H9 (cell line): ENCODE data around the gene TSLP. TPM values are rescaled to one million over a fixed set of nuclear protein-coding genes. Genes with fewer than 3 reads are reported as not detected.
A peak's percentile ranks its signal among the peaks of the same experiment; 100 is the strongest.

Experiments used
- DNase-seq: peaks from one replicate; pipeline ENCODE4 v3.0.0-alpha.2; 2017
- H2AFZ ChIP-seq: one replicate; pipeline ENCODE4 v1.6.1; 2013; ENCODE audit warnings: mild to moderate bottlenecking, low read length, control low read depth, moderate library complexity
- H2AK5ac ChIP-seq: 2 replicates; pipeline ENCODE4 v1.6.1; 2013; ENCODE audit warnings: low read length, control low read depth, mixed read lengths; ENCODE audit not compliant: insufficient read length
- H2BK120ac ChIP-seq: one replicate; pipeline ENCODE4 v1.6.1; 2013; ENCODE audit warnings: low read depth, mild to moderate bottlenecking, low read length, control low read depth, inconsistent platforms; ENCODE audit not compliant: poor library complexity, severe bottlenecking
- H2BK12ac ChIP-seq: 2 replicates; pipeline ENCODE4 v1.6.1; 2013; ENCODE audit warnings: low read length, control low read depth, mixed read lengths, low read depth; ENCODE audit not compliant: insufficient read length
- H2BK15ac ChIP-seq: 2 replicates; pipeline ENCODE4 v1.6.1; 2013; ENCODE audit warnings: low read depth, low read length, control low read depth
- H2BK20ac ChIP-seq: one replicate; pipeline ENCODE4 v1.6.1; 2013; ENCODE audit warnings: low read depth, mild to moderate bottlenecking, low read length, control low read depth, inconsistent platforms; ENCODE audit not compliant: poor library complexity, severe bottlenecking
- H2BK5ac ChIP-seq: 2 replicates; pipeline ENCODE4 v1.6.1; 2013; ENCODE audit warnings: low read length, control low read depth, mixed read lengths; ENCODE audit not compliant: insufficient read length
- H3K14ac ChIP-seq: 2 replicates; pipeline ENCODE4 v1.6.1; 2013; ENCODE audit warnings: low read length, control low read depth; ENCODE audit not compliant: insufficient read depth
- H3K18ac ChIP-seq: 2 replicates; pipeline ENCODE4 v1.6.1; 2013; ENCODE audit warnings: low read depth, mild to moderate bottlenecking, mixed read lengths, low read length, control low read depth; ENCODE audit not compliant: insufficient read length
- H3K23ac ChIP-seq: 2 replicates; pipeline ENCODE4 v1.6.1; 2013; ENCODE audit warnings: low read length, control low read depth, mixed read lengths, low read depth; ENCODE audit not compliant: insufficient read length
- H3K23me2 ChIP-seq: 2 replicates; pipeline ENCODE4 v1.6.1; 2013; ENCODE audit warnings: low read depth, mild to moderate bottlenecking, mixed read lengths, low read length, control low read depth; ENCODE audit not compliant: insufficient read length, poor library complexity, severe bottlenecking
- H3K27ac ChIP-seq: 2 replicates; pipeline ENCODE4 v1.5.1; 2013; ENCODE audit warnings: low read length, control low read depth, mixed read lengths, low read depth; ENCODE audit not compliant: insufficient read length
- H3K27me3 ChIP-seq: 2 replicates; pipeline ENCODE4 v1.6.1; 2013; ENCODE audit warnings: low read length, control low read depth, inconsistent platforms; ENCODE audit not compliant: insufficient read depth
- H3K4ac ChIP-seq: 2 replicates; pipeline ENCODE4 v1.6.1; 2013; ENCODE audit warnings: low read depth, mild to moderate bottlenecking, control low read depth, inconsistent platforms, low read length, moderate library complexity
- H3K4me1 ChIP-seq: 2 replicates; pipeline ENCODE4 v1.6.1; 2013; ENCODE audit warnings: low read length, control low read depth, inconsistent platforms; ENCODE audit not compliant: insufficient read depth
- H3K4me2 ChIP-seq: 2 replicates; pipeline ENCODE4 v1.6.1; 2013; ENCODE audit warnings: low read length, control low read depth, mixed read lengths; ENCODE audit not compliant: insufficient read length, insufficient read depth
- H3K56ac ChIP-seq: 2 replicates; pipeline ENCODE4 v1.6.1; 2013; ENCODE audit warnings: low read depth, mild to moderate bottlenecking, mixed read lengths, low read length, control low read depth; ENCODE audit not compliant: insufficient read length
- H3K79me1 ChIP-seq: 2 replicates; pipeline ENCODE4 v1.6.1; 2013; ENCODE audit warnings: low read depth, mild to moderate bottlenecking, moderate library complexity, low read length, control low read depth, inconsistent platforms; ENCODE audit not compliant: insufficient read depth, poor library complexity, severe bottlenecking
- H3K79me2 ChIP-seq: 2 replicates; pipeline ENCODE4 v1.6.1; 2013; ENCODE audit warnings: low read length, control low read depth, inconsistent platforms; ENCODE audit not compliant: insufficient read depth
- H3K9ac ChIP-seq: 2 replicates; pipeline ENCODE4 v1.6.1; 2013; ENCODE audit warnings: low read length, control low read depth, mixed read lengths; ENCODE audit not compliant: insufficient read length; ENCODE audit errors: extremely low read depth
- H3K9me3 ChIP-seq: one replicate; pipeline ENCODE4 v1.6.1; 2013; ENCODE audit warnings: low read depth, low read length, inconsistent platforms; ENCODE audit not compliant: control insufficient read depth
- H3T11ph ChIP-seq: one replicate; pipeline ENCODE4 v1.6.1; 2013; ENCODE audit warnings: mild to moderate bottlenecking, low read length, control low read depth, inconsistent platforms
- H4K20me1 ChIP-seq: one replicate; pipeline ENCODE4 v1.6.1; 2013; ENCODE audit not compliant: control insufficient read depth, insufficient read length, insufficient read depth
- H4K5ac ChIP-seq: 2 replicates; pipeline ENCODE4 v1.6.1; 2013; ENCODE audit warnings: low read depth, mild to moderate bottlenecking, mixed read lengths, low read length, control low read depth; ENCODE audit not compliant: insufficient read length
- H4K8ac ChIP-seq: replicated peaks from 2 replicates; pipeline ENCODE4 v1.6.1; 2013; ENCODE audit warnings: low read length, control low read depth, mixed read lengths, low read depth; ENCODE audit not compliant: insufficient read length
- H4K91ac ChIP-seq: 2 replicates; pipeline ENCODE4 v1.6.1; 2013; ENCODE audit warnings: low read depth, mild to moderate bottlenecking, moderate library complexity, mixed read lengths, low read length, control low read depth; ENCODE audit not compliant: insufficient read length
- H3K27ac Mint-ChIP-seq, 3 experiments: 2 replicates in 2 of 3; 3 replicates in 1 of 3; pipeline ENCODE4 v1.8.0; 2020 to 2021; ENCODE audit warnings: mixed read lengths in 3 of 3, mild to moderate bottlenecking in 1 of 3, moderate library complexity in 1 of 3
- H3K27me3 Mint-ChIP-seq: 2 replicates; pipeline ENCODE4 v1.8.0; 2021; ENCODE audit warnings: low read depth, mild to moderate bottlenecking, moderate library complexity, mixed read lengths
- H3K36me3 Mint-ChIP-seq, 3 experiments: 2 replicates in 2 of 3; 3 replicates in 1 of 3; pipeline ENCODE4 v1.8.0; 2020 to 2021; ENCODE audit warnings: low read depth in 3 of 3, mixed read lengths in 3 of 3; ENCODE audit not compliant: insufficient read depth in 1 of 3
- H3K4me1 Mint-ChIP-seq, 2 experiments: 2 replicates each; pipeline ENCODE4 v1.8.0; 2020; ENCODE audit warnings: mixed read lengths in 2 of 2
- H3K4me3 Mint-ChIP-seq, 2 experiments: 2 replicates in 1 of 2; 3 replicates in 1 of 2; pipeline ENCODE4 v1.8.0; 2020 to 2021; ENCODE audit warnings: mild to moderate bottlenecking in 2 of 2, mixed read lengths in 2 of 2, moderate library complexity in 1 of 2
- H3K9me3 Mint-ChIP-seq, 2 experiments: 2 replicates in 1 of 2; 3 replicates in 1 of 2; pipeline ENCODE4 v1.8.0; 2020; ENCODE audit warnings: mild to moderate bottlenecking in 2 of 2, mixed read lengths in 2 of 2, moderate library complexity in 1 of 2
- WGBS: extraction: QIAGEN DNeasy Blood & Tissue Kit; methylation state at CpG from one replicate; pipeline ENCODE4 v1.1.7; 2013; ENCODE audit warnings: missing lambda C conversion rate, low lambda C conversion rate, mixed read lengths; ENCODE audit not compliant: insufficient read length; ENCODE audit errors: extremely low coverage; 5-methylcytosine and 5-hydroxymethylcytosine counted together
- total RNA-seq: library from RNA; stranded (reverse); gene quantifications from 2 replicates; pipeline ENCODE4 v1.2.1, GENCODE V29; 2021
- TF ChIP-seq, protein P1 (sequence below): fragments of 200-600 bp; sonication (generic); conservative IDR thresholded peaks from 3 replicates; pipeline ENCODE4 v1.8.0; 2021; ENCODE audit warnings: antibody characterized with exemption, mild to moderate bottlenecking

The TSLP gene
- total RNA-seq, 1 experiment from 2014 or later = 0.63 TPM

DNA sequence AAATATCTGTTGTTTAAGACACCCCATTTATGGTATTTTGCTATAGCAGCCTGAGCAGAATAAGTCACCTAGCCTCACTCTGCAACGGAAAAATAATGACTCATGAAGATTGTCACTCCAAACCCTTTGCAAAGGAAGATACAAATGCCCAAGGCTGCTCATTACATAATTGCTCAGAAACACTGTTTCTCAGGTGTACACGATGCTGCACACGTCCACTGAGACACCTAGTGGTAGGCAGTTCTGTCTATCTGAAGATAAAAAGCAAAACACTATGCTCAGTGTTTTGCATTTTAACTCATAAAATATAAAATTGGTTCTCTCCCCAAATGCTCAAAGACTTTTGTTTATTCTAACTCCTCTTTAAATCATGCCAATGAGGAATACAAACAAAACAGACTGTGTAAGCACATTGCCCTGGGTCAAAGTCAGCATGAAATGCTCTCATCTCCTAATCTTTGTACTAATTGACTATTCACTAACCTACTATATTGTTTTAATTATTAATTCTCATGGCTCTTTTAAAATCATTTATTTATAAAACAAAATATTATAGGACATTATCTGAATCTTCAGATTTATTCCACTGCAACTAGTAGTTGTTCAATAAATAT lies 7.7 kb upstream of the TSLP start:
- no peaks in the 10 kb centered on the region for H3K23me2 ChIP-seq
- Mint-ChIP-seq H3K27me3 (peaks cover 21% of the 10 kb centered on the region), H3K4me1 (no peaks in the 10 kb centered on the region), H3K4me3 (no peak overlapping the region), H3K36me3 (no peaks in the 10 kb centered on the region), H3K9me3 (no peaks in the 10 kb centered on the region), H3K27ac (no peak overlapping the region)
- H3K56ac ChIP-seq = no peak overlapping the region
- TF ChIP-seq, protein P1, sequence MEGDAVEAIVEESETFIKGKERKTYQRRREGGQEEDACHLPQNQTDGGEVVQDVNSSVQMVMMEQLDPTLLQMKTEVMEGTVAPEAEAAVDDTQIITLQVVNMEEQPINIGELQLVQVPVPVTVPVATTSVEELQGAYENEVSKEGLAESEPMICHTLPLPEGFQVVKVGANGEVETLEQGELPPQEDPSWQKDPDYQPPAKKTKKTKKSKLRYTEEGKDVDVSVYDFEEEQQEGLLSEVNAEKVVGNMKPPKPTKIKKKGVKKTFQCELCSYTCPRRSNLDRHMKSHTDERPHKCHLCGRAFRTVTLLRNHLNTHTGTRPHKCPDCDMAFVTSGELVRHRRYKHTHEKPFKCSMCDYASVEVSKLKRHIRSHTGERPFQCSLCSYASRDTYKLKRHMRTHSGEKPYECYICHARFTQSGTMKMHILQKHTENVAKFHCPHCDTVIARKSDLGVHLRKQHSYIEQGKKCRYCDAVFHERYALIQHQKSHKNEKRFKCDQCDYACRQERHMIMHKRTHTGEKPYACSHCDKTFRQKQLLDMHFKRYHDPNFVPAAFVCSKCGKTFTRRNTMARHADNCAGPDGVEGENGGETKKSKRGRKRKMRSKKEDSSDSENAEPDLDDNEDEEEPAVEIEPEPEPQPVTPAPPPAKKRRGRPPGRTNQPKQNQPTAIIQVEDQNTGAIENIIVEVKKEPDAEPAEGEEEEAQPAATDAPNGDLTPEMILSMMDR = peak; percentile 30; the same call in 2 of the 3 replicates
- H3K27ac ChIP-seq = no peak overlapping the region
- H3T11ph ChIP-seq = no peak overlapping the region
- no peak overlapping the region for H3K9ac ChIP-seq
- H2BK12ac ChIP-seq = no peak overlapping the region
- no peak overlapping the region for H2BK15ac ChIP-seq
- no peak overlapping the region for H3K4ac ChIP-seq
- no peak overlapping the region for H2BK120ac ChIP-seq
- H3K14ac ChIP-seq = no peak overlapping the region
- WGBS = no CpG with 5 or more reads among the region's 3 CpGs
- H3K9me3 ChIP-seq = no peaks in the 10 kb centered on the region
- DNase-seq = no peak
- H3K4me1 ChIP-seq = no peaks in the 10 kb centered on the region
- no peak overlapping the region for H3K23ac ChIP-seq
- H3K4me2 ChIP-seq = no peak overlapping the region
- H4K8ac ChIP-seq = no peak overlapping the region
- H3K18ac ChIP-seq = no peak overlapping the region
- H2BK20ac ChIP-seq = no peak overlapping the region
- no peaks in the 10 kb centered on the region; the same call in 1 of the 2 replicates for H3K27me3 ChIP-seq
- no peak overlapping the region for H4K5ac ChIP-seq
- no peak overlapping the region for H2AK5ac ChIP-seq
- H3K79me1 ChIP-seq = no peaks in the 10 kb centered on the region
- no peaks in the 10 kb centered on the region for H3K79me2 ChIP-seq
- H4K20me1 ChIP-seq = no peaks in the 10 kb centered on the region
- no peak overlapping the region for H4K91ac ChIP-seq
- no peak overlapping the region for H2AFZ ChIP-seq
- no peak overlapping the region for H2BK5ac ChIP-seq
